ENCODE measurements around the gene ZNF407.

ZNF407 gene

DNA sequence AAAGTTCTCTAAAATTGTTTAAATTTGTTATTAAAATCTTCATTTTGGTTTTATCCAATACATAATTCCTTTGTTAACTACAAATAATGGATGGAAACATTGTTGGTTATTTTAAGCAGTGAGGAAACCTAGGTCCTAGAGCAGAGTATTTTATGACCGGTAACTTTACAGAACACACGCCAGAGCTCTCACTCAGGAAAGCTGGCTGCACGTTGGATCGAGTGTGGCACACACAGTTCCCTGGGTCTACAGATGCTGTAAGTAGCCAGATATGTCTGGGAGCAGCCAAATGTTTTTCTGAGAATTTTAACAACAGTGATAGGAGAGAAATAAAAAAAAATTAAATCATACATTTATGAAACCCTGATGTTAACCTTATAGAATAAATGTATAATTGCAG lies 264.4 kb downstream of the ZNF407 start:
- Histone ChIP-seq H3K36me3 (no peaks in the 10 kb centered on the region), H3K27me3 (no peaks in the 10 kb centered on the region), H3K9me3 (no peaks in the 10 kb centered on the region), H3K4me1 (no peaks in the 10 kb centered on the region; the same call in 1 of the 2 replicates), H3K4me3 (ENCODE audit: low read depth, low read length) (no peak overlapping the region)
- TF ChIP-seq, protein P1, sequence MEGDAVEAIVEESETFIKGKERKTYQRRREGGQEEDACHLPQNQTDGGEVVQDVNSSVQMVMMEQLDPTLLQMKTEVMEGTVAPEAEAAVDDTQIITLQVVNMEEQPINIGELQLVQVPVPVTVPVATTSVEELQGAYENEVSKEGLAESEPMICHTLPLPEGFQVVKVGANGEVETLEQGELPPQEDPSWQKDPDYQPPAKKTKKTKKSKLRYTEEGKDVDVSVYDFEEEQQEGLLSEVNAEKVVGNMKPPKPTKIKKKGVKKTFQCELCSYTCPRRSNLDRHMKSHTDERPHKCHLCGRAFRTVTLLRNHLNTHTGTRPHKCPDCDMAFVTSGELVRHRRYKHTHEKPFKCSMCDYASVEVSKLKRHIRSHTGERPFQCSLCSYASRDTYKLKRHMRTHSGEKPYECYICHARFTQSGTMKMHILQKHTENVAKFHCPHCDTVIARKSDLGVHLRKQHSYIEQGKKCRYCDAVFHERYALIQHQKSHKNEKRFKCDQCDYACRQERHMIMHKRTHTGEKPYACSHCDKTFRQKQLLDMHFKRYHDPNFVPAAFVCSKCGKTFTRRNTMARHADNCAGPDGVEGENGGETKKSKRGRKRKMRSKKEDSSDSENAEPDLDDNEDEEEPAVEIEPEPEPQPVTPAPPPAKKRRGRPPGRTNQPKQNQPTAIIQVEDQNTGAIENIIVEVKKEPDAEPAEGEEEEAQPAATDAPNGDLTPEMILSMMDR (IDR thresholded peaks at IDR 0.05; ENCODE audit: low read depth, low read length) = no peak
- DNase-seq = no peak

DNA sequence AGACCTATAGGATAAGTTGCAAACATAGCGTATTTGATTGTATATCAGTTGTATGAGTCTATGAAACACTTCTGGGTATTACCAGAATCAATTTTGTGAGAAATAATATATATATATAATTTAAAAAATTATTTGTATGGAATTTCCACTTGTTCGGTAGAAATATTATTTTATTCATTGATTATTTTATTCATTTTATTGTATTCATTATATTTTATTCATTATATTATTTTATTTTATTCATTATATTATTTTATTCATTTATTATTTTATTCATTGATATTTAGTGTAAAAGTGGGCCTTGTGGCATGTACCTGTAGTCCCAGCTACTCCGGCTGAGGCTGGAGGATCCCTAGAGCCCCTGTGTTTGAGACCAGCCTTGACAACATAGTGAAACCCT lies 268.9 kb downstream of the ZNF407 start:
- no peak for DNase-seq
- TF ChIP-seq, protein P1 (IDR thresholded peaks at IDR 0.05; ENCODE audit: low read depth, low read length) = no peak
- no peaks in the 10 kb centered on the region for H3K36me3 ChIP-seq
- no peak overlapping the region for H3K4me3 ChIP-seq (ENCODE audit: low read depth, low read length)
- H3K27me3 ChIP-seq = no peaks in the 10 kb centered on the region
- no peaks in the 10 kb centered on the region for H3K9me3 ChIP-seq
- H3K4me1 ChIP-seq = no peaks in the 10 kb centered on the region

DNA sequence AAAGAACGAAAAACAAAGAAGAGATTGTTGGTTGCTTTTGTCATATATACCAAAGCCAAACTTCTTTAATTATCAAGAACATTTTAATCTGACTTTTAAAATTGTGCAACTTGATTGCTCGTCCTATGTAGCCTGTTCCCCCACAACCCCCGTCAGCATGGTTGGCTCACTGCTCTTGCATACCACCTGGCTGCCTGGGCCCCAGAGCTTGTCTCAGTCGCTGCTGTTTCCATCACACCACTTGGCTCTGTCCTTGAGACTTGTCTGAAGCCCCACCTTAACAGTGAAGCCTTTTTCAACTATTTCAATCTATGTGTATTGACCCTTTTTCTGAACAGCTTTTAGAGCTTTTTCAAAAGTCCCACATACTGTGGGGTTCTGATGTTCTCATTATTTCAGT lies 270.8 kb downstream of the ZNF407 start:
- TF ChIP-seq, protein P1 (IDR thresholded peaks at IDR 0.05; ENCODE audit: low read depth, low read length) = no peak
- H3K36me3 ChIP-seq = no peaks in the 10 kb centered on the region
- H3K4me3 ChIP-seq (ENCODE audit: low read depth, low read length) = no peak overlapping the region
- H3K4me1 ChIP-seq = no peaks in the 10 kb centered on the region
- H3K27me3 ChIP-seq = no peaks in the 10 kb centered on the region
- no peak for DNase-seq
- H3K9me3 ChIP-seq = no peaks in the 10 kb centered on the region

DNA sequence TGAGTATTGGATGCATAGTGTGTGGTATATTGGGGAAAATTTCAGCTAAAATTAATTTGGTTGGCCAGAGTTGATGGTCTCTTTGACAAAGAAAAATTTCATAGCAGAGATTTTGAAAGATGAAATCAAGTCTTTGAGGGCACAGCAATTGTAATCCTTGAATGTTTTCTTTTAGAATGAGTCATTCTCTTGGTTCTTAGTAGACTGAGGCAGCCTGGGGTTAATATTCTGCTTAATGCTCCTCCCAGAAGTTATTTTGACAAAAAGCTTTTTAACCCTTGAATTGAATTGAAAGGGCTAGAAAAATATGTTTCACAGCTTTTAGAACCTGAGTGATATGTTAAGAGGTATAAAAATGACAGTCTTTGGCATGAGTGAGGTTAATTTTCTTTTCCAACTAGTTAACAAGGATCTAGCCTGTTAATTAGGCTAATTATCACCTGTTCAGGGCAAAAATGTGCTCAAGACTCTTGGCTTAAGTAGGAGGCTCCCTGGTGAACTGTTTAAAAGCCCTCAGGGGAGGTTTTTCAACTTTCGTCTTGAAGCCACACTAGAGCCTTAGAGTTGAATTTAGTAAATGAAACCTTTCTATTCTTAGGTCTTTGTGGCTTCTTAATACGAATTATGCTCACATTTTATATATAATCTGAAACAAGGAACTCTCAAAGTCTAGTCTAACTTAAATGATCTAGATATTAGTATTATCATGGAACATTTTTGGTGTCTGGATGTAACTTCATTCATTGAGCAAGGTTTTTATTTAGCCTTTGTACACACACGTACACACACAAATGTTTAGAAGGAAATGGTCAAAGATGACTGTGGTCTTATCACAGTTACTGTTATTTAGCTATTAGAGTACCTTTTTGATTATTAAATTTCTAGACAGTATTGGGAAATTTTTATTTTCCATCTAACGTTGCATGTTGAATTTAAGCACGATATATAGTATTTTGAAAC lies 272.5 kb downstream of the ZNF407 start:
- H3K27me3 ChIP-seq = no peaks in the 10 kb centered on the region
- DNase-seq = no peak
- TF ChIP-seq, protein P1 (IDR thresholded peaks at IDR 0.05; ENCODE audit: low read depth, low read length) = no peak
- H3K4me1 ChIP-seq = no peaks in the 10 kb centered on the region
- no peak overlapping the region for H3K4me3 ChIP-seq (ENCODE audit: low read depth, low read length)
- H3K36me3 ChIP-seq = no peaks in the 10 kb centered on the region
- no peaks in the 10 kb centered on the region for H3K9me3 ChIP-seq

DNA sequence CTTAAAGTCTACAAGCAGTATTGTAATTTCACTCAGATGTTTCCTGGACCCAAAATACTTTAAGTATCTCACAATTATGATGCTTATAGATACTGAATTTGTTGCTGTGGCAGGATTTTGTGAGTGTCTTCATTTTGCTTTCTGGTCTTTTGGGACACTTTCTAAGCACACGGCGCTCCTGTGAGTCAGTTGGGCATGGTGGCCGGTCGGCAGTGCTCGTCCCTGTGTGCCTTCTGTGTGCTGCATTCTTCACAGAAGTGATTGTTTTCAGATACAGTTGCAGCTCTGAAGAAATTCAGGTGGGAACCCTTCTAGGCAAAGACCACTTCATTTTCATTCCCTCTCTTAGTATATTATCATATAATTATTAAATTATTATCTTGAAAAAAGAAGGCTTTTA lies 273.3 kb downstream of the ZNF407 start:
- no peaks in the 10 kb centered on the region for H3K36me3 ChIP-seq
- H3K27me3 ChIP-seq = no peaks in the 10 kb centered on the region
- H3K4me1 ChIP-seq = no peaks in the 10 kb centered on the region
- H3K4me3 ChIP-seq (ENCODE audit: low read depth, low read length) = no peak overlapping the region
- no peaks in the 10 kb centered on the region for H3K9me3 ChIP-seq
- TF ChIP-seq, protein P1 (IDR thresholded peaks at IDR 0.05; ENCODE audit: low read depth, low read length) = no peak
- no peak for DNase-seq

DNA sequence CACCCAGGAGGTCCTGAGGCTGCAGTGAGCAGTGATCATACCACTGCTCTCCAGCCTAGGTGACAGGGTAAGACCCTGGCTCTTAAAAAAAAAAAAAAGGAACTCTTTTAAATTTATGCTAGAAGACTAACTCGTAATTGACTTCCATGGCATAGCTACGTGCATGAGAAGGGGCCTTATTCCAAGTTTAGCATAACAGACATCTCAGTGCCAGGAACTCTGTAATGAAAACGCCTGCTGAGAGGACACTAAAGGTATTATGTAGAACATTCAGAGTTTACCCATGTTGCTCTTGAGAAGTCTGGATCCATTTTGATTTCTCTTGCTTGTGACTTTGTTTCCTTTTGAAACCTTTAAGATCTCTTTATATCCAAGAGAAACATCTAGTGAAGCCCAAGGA lies 276.0 kb downstream of the ZNF407 start:
- Histone ChIP-seq H3K36me3 (no peaks in the 10 kb centered on the region), H3K4me3 (ENCODE audit: low read depth, low read length) (no peak overlapping the region), H3K27me3 (no peaks in the 10 kb centered on the region), H3K9me3 (no peaks in the 10 kb centered on the region), H3K4me1 (no peaks in the 10 kb centered on the region)
- TF ChIP-seq, protein P1 (IDR thresholded peaks at IDR 0.05; ENCODE audit: low read depth, low read length) = no peak
- no peak for DNase-seq

Data from BE2C (cell line).